ENCODE data around the gene CAMSAP1.
"Not testable (repeated sequence)": the region's sequence is repeated elsewhere in the genome, so short reads cannot be mapped to it uniquely, and the experiment has no call there.

- TF ChIP-seq, protein P1, sequence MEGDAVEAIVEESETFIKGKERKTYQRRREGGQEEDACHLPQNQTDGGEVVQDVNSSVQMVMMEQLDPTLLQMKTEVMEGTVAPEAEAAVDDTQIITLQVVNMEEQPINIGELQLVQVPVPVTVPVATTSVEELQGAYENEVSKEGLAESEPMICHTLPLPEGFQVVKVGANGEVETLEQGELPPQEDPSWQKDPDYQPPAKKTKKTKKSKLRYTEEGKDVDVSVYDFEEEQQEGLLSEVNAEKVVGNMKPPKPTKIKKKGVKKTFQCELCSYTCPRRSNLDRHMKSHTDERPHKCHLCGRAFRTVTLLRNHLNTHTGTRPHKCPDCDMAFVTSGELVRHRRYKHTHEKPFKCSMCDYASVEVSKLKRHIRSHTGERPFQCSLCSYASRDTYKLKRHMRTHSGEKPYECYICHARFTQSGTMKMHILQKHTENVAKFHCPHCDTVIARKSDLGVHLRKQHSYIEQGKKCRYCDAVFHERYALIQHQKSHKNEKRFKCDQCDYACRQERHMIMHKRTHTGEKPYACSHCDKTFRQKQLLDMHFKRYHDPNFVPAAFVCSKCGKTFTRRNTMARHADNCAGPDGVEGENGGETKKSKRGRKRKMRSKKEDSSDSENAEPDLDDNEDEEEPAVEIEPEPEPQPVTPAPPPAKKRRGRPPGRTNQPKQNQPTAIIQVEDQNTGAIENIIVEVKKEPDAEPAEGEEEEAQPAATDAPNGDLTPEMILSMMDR (IDR thresholded peaks at IDR 0.05; ENCODE audit: borderline replicate concordance, extremely low read depth, low read length, poor library complexity, severe bottlenecking) = not testable (repeated sequence)
- not testable (repeated sequence) for TF ChIP-seq EZH2 (IDR thresholded peaks at IDR 0.05; ENCODE audit: borderline replicate concordance, low read depth, low read length, severe bottlenecking)
Observed at GRCh38 chr9:135916227-135916626, 8.9 kb upstream of the CAMSAP1 start.
